ENCODE data around the gene ZNF644. TPM values are rescaled to one million over a fixed set of nuclear protein-coding genes. Genes with fewer than 3 reads are reported as not detected.
"Not testable (repeated sequence)": the region's sequence is repeated elsewhere in the genome, so short reads cannot be mapped to it uniquely, and the experiment has no call there.

The ZNF644 gene
- total RNA-seq (100 to 1,000 TPM in 2 of 5 donors, 10 to 100 TPM in 3; 55.0 to 139 (median 62.7) TPM), total RNA-seq (122 to 344 (median 176) reads per million in 29 experiments)
- total RNA-seq (2013), result 89.4 TPM

DNA sequence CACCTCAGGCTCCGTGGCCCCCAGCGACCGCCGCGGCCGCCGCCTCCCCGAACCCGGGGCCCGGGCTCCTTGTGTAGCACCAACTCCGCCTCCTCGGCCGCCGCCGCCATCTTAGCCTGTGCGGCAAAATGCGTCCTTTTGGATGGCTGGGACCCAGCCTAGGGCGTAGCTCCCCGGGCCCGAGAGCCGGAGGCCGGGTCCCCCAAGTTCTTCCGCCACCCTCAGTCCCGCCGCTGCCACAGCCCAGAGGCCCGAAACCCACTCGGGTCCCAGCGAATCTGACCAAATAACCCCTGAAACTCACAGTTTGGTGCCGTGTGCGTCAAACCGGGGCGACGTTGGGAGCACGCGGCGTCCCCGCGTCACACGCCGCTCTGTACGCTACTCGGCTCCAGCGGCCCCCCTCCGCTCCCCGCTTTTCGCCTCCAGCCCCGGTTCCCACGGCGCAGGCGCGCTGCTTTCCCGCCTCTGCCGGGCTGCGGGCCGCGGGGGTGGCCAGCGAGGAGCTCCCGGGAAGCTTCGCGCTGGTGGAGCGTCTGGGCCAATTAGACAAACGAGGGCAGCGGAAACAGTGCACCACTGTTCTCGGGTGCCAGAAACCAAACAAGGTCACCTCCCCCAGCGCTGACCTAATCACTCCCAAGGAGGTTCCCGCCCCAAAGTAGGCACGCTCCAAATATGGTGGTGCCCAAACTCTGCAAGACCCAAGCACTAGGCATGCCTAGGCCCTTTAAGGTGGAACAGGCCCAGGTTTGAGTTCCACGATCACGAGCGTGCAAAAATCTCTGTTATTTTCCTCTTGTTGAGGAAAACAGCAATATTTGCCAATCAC lies at the start of gene ZNF644:
Gene ZNF644, minus strand, starts transcription at position 350 of the 832 bp plus-strand sequence. CDS start 39,682 bp downstream, outside the sequence.
- POLR2A ChIA-PET, result interaction anchor here in 1 of 2 donors (0.7 to 1.9 kb wide), 4 partner anchors 11 to 1285 kb away, joined by 3 to 7 read pairs (median 6); no protein-coding TSS in a partner anchor
- DNase-seq (peak; percentile 75 to 94 (median 89)), ATAC-seq (replicated peaks in 1 of 4) (peak; percentile 85 to 90 (median 88))
- H3K27ac ChIP-seq (ENCODE audit: low read length), result peak within 1 kb of the TSS; percentile 100
- Mint-ChIP-seq H3K27me3 (no peaks in the 10 kb centered on the region), H3K4me3 (peak within 1 kb of the TSS; percentile 89 to 95 (median 93)), H3K4me1 (peaks cover 70 to 72% (median 72%) of the 10 kb centered on the region in 3 donors), H3K9me3 (no peaks in the 10 kb centered on the region), H3K27ac (peak within 1 kb of the TSS; percentile 96 to 99), H3K36me3 (peaks cover 5% of the 10 kb centered on the region)
- H3K9me3 ChIP-seq, result no peaks in the 10 kb centered on the region
- peak within 1 kb of the TSS; percentile 92 to 99 for H3K4me3 ChIP-seq (ENCODE audit: control insufficient read depth in 1 of 2, extremely low read depth in 1 of 2, low read length in 1 of 2)
- peaks cover 28 to 38% of the 10 kb centered on the region in 2 experiments for H3K4me1 ChIP-seq (ENCODE audit: control insufficient read depth in 1 of 2, extremely low read depth in 1 of 2, insufficient read depth in 2 of 2, low read length in 2 of 2)
- no peaks in the 10 kb centered on the region for H3K27me3 ChIP-seq (replicated peaks in 1 of 2; ENCODE audit: control insufficient read depth in 2 of 2, extremely low read depth in 1 of 2, insufficient read depth in 2 of 2, low read length in 1 of 2)
- no peaks in the 10 kb centered on the region for H3K36me3 ChIP-seq (ENCODE audit: control insufficient read depth in 2 of 2, extremely low read depth in 1 of 2, insufficient read depth in 1 of 2, low read length in 1 of 2)
- CTCF ChIA-PET, result interaction anchor here in 1 of 2 donors (0.7 kb wide), 1 partner anchor 16 kb away, joined by 3 read pairs; no protein-coding TSS in a partner anchor
- WGBS (ENCODE audit: insufficient coverage), result under 1% methylated on average over 69 of the region's 70 CpGs

GRCh38 chr1:91070298-91070697 lies 48.5 kb upstream of the ZNF644 start:
- Histone ChIP-seq H3K9me3 (no peaks in the 10 kb centered on the region), H3K4me1 (ENCODE audit: control insufficient read depth in 1 of 2, extremely low read depth in 1 of 2, insufficient read depth in 2 of 2, low read length in 2 of 2) (no peaks in the 10 kb centered on the region), H3K27ac (ENCODE audit: low read length) (no peak overlapping the region), H3K4me3 (ENCODE audit: control insufficient read depth in 1 of 2, extremely low read depth in 1 of 2, low read length in 1 of 2) (no peak overlapping the region), H3K36me3 (ENCODE audit: control insufficient read depth in 2 of 2, extremely low read depth in 1 of 2, insufficient read depth in 1 of 2, low read length in 1 of 2) (no peaks in the 10 kb centered on the region), H3K27me3 (replicated peaks in 1 of 2; ENCODE audit: control insufficient read depth in 2 of 2, extremely low read depth in 1 of 2, insufficient read depth in 2 of 2, low read length in 1 of 2) (peaks cover 0 to 7% of the 10 kb centered on the region in 2 experiments)
- POLR2A ChIA-PET, result no interaction called here
- CTCF ChIA-PET, result interaction anchor here in 1 of 2 donors (1.1 kb wide), 1 partner anchor 16 kb away, joined by 3 read pairs; no protein-coding TSS in a partner anchor
- Mint-ChIP-seq H3K4me3 (no peak overlapping the region), H3K36me3 (no peaks in the 10 kb centered on the region), H3K27me3 (peaks cover 12 to 19% of the 10 kb centered on the region in 2 donors), H3K27ac (no peak overlapping the region), H3K9me3 (no peaks in the 10 kb centered on the region), H3K4me1 (no peaks in the 10 kb centered on the region)
- DNase-seq (no peak), ATAC-seq (replicated peaks in 1 of 4) (no peak)
- WGBS (ENCODE audit: insufficient coverage), result 84% methylated on average over 3 of the region's 3 CpGs

GRCh38 chr1:91066538-91066937 lies 44.7 kb upstream of the ZNF644 start:
- Histone ChIP-seq H3K4me3 (ENCODE audit: control insufficient read depth in 1 of 2, extremely low read depth in 1 of 2, low read length in 1 of 2) (no peak overlapping the region), H3K36me3 (ENCODE audit: control insufficient read depth in 2 of 2, extremely low read depth in 1 of 2, insufficient read depth in 1 of 2, low read length in 1 of 2) (no peaks in the 10 kb centered on the region), H3K27ac (ENCODE audit: low read length) (no peak overlapping the region), H3K4me1 (ENCODE audit: control insufficient read depth in 1 of 2, extremely low read depth in 1 of 2, insufficient read depth in 2 of 2, low read length in 2 of 2) (no peaks in the 10 kb centered on the region), H3K27me3 (replicated peaks in 1 of 2; ENCODE audit: control insufficient read depth in 2 of 2, extremely low read depth in 1 of 2, insufficient read depth in 2 of 2, low read length in 1 of 2) (no peaks in the 10 kb centered on the region), H3K9me3 (no peaks in the 10 kb centered on the region)
- WGBS (ENCODE audit: insufficient coverage), result no CpG with 5 or more reads among the region's 1 CpG
- no peaks in the 10 kb centered on the region for H3K36me3 Mint-ChIP-seq
- ATAC-seq (replicated peaks in 1 of 4) (no peak), DNase-seq (no peak)
- CTCF ChIA-PET, result no interaction called here
- H3K27me3 Mint-ChIP-seq, result peaks cover 9 to 26% of the 10 kb centered on the region in 2 donors
- H3K27ac Mint-ChIP-seq, result no peak overlapping the region
- no peak overlapping the region for H3K4me3 Mint-ChIP-seq
- H3K4me1 Mint-ChIP-seq, result no peaks in the 10 kb centered on the region
- H3K9me3 Mint-ChIP-seq, result no peaks in the 10 kb centered on the region
- POLR2A ChIA-PET, result no interaction called here

DNA sequence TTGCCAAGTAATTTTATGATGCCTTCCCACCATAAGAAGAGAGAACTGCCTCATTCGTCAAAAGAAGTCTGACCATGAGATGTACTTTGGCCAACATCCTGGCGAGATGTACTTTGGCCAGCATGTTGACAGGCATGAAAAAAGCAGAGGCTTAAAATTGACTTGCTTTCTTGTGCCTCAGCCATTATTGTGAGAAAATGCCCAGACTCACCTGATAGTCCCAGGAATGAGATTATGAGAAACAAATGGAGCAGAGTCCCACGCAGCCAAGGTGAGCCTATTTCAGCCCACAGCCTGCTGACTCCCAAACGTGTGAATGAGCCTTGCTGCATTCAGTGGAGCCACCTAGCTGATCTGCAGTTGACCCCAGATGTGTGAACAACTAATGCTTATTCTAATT lies 43.5 kb upstream of the ZNF644 start:
- 79% methylated on average over 2 of the region's 4 CpGs for WGBS (ENCODE audit: insufficient coverage)
- no peaks in the 10 kb centered on the region for H3K36me3 Mint-ChIP-seq
- H3K36me3 ChIP-seq (ENCODE audit: control insufficient read depth in 2 of 2, extremely low read depth in 1 of 2, insufficient read depth in 1 of 2, low read length in 1 of 2), result no peaks in the 10 kb centered on the region
- H3K27ac ChIP-seq (ENCODE audit: low read length), result no peak overlapping the region
- POLR2A ChIA-PET, result interaction anchor here in 1 of 2 donors (0.7 kb wide), 1 partner anchor 806 kb away, joined by 3 read pairs; no protein-coding TSS in a partner anchor
- DNase-seq (no peak), ATAC-seq (replicated peaks in 1 of 4) (no peak)
- no peak overlapping the region for H3K4me3 ChIP-seq (ENCODE audit: control insufficient read depth in 1 of 2, extremely low read depth in 1 of 2, low read length in 1 of 2)
- no peaks in the 10 kb centered on the region for H3K9me3 ChIP-seq
- no peaks in the 10 kb centered on the region for H3K4me1 Mint-ChIP-seq
- H3K27me3 ChIP-seq (replicated peaks in 1 of 2; ENCODE audit: control insufficient read depth in 2 of 2, extremely low read depth in 1 of 2, insufficient read depth in 2 of 2, low read length in 1 of 2), result peaks cover 0 to 2% of the 10 kb centered on the region in 2 experiments
- no peaks in the 10 kb centered on the region for H3K4me1 ChIP-seq (ENCODE audit: control insufficient read depth in 1 of 2, extremely low read depth in 1 of 2, insufficient read depth in 2 of 2, low read length in 2 of 2)
- peaks cover 0 to 5% (median 0%) of the 10 kb centered on the region in 3 donors for H3K9me3 Mint-ChIP-seq
- CTCF ChIA-PET, result interaction anchor here in 1 of 2 donors (0.6 kb wide), 1 partner anchor 869 kb away, joined by 6 read pairs; no protein-coding TSS in a partner anchor
- peaks cover 9 to 28% of the 10 kb centered on the region in 2 donors for H3K27me3 Mint-ChIP-seq
- no peak overlapping the region for H3K4me3 Mint-ChIP-seq
- no peak overlapping the region for H3K27ac Mint-ChIP-seq

GRCh38 chr1:91063403-91063802 lies 41.6 kb upstream of the ZNF644 start:
- H3K36me3 Mint-ChIP-seq; H3K4me1 Mint-ChIP-seq; H3K27me3 ChIP-seq (replicated peaks in 1 of 2; ENCODE audit: control insufficient read depth in 2 of 2, extremely low read depth in 1 of 2, insufficient read depth in 2 of 2, low read length in 1 of 2); DNase-seq; POLR2A ChIA-PET; H3K9me3 Mint-ChIP-seq; H3K4me3 ChIP-seq (ENCODE audit: control insufficient read depth in 1 of 2, extremely low read depth in 1 of 2, low read length in 1 of 2); CTCF ChIA-PET; H3K36me3 ChIP-seq (ENCODE audit: control insufficient read depth in 2 of 2, extremely low read depth in 1 of 2, insufficient read depth in 1 of 2, low read length in 1 of 2); ATAC-seq (replicated peaks in 1 of 4); H3K9me3 ChIP-seq; H3K27ac Mint-ChIP-seq; H3K27ac ChIP-seq (ENCODE audit: low read length); H3K4me3 Mint-ChIP-seq; H3K4me1 ChIP-seq (ENCODE audit: control insufficient read depth in 1 of 2, extremely low read depth in 1 of 2, insufficient read depth in 2 of 2, low read length in 2 of 2): not testable (repeated sequence)
- H3K27me3 Mint-ChIP-seq, result peaks cover 15 to 30% of the 10 kb centered on the region in 2 donors
- 38% methylated on average over 4 of the region's 5 CpGs for WGBS (ENCODE audit: insufficient coverage)

DNA sequence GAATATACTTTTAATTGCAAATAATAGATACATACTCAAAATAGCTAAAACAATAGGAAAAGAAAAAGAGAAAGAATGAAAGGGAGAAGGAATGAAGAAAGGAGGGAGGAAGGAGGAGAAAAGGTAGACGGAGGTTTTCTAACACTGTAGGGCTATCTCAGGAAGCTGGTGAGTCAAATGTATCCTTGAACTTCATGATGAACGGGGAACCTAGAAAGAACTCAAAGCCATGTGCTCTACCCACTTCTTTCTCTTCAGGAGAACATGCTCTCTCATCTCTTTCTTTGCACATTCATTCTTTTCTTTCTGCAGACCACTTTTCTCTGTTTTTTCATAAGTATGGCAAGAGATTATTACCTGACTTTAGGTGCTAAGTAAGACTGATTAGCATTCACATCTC lies 37.3 kb upstream of the ZNF644 start:
- CTCF ChIA-PET, result interaction anchor here (0.5 to 0.9 kb wide), 2 partner anchors 39 to 93 kb away, joined by 3 to 15 read pairs; no protein-coding TSS in a partner anchor
- POLR2A ChIA-PET, result no interaction called here
- Histone ChIP-seq H3K9me3 (no peaks in the 10 kb centered on the region), H3K27me3 (replicated peaks in 1 of 2; ENCODE audit: control insufficient read depth in 2 of 2, extremely low read depth in 1 of 2, insufficient read depth in 2 of 2, low read length in 1 of 2) (peaks cover 0 to 4% of the 10 kb centered on the region in 2 experiments), H3K4me1 (ENCODE audit: control insufficient read depth in 1 of 2, extremely low read depth in 1 of 2, insufficient read depth in 2 of 2, low read length in 2 of 2) (peaks cover 0 to 8% of the 10 kb centered on the region in 2 experiments), H3K27ac (ENCODE audit: low read length) (no peak overlapping the region), H3K4me3 (ENCODE audit: control insufficient read depth in 1 of 2, extremely low read depth in 1 of 2, low read length in 1 of 2) (no peak overlapping the region), H3K36me3 (ENCODE audit: control insufficient read depth in 2 of 2, extremely low read depth in 1 of 2, insufficient read depth in 1 of 2, low read length in 1 of 2) (no peaks in the 10 kb centered on the region)
- Mint-ChIP-seq H3K4me3 (no peak overlapping the region), H3K9me3 (peaks cover 0 to 5% (median 0%) of the 10 kb centered on the region in 3 donors), H3K27ac (peak overlapping the region in 1 of 2 donors; percentile 44), H3K27me3 (peaks cover 6 to 20% of the 10 kb centered on the region in 2 donors), H3K4me1 (no peaks in the 10 kb centered on the region), H3K36me3 (no peaks in the 10 kb centered on the region)
- DNase-seq (no peak), ATAC-seq (replicated peaks in 1 of 4) (no peak)
- WGBS (ENCODE audit: insufficient coverage), result no CpG with 5 or more reads among the region's 2 CpGs

Data from T-cell (primary cell).